Mucosa of stomach (tissue), 1 donor: ENCODE data around the gene NIPBL.
"Not testable (repeated sequence)": the region's sequence is repeated elsewhere in the genome, so short reads cannot be mapped to it uniquely, and the experiment has no call there.

Source experiments
- H3K27me3 ChIP-seq: one replicate; pipeline ENCODE4 v1.7.0; 2013; ENCODE audit warnings: mild to moderate bottlenecking, low read length; ENCODE audit not compliant: control insufficient read depth, insufficient read depth
- H3K36me3 ChIP-seq: one replicate; pipeline ENCODE4 v1.7.0; 2013; ENCODE audit warnings: low read length; ENCODE audit not compliant: control insufficient read depth, insufficient read depth
- H3K4me1 ChIP-seq: one replicate; pipeline ENCODE4 v1.7.0; 2013; ENCODE audit warnings: mild to moderate bottlenecking, low read length; ENCODE audit not compliant: control insufficient read depth, insufficient read depth
- H3K4me3 ChIP-seq: one replicate; pipeline ENCODE4 v1.7.0; 2013; ENCODE audit warnings: low read length
- H3K9ac ChIP-seq: one replicate; pipeline ENCODE4 v1.7.0; 2013; ENCODE audit warnings: mild to moderate bottlenecking, low read length, moderate library complexity
- H3K9me3 ChIP-seq: one replicate; pipeline ENCODE4 v1.7.0; 2013; ENCODE audit warnings: mild to moderate bottlenecking, low read length, moderate library complexity; ENCODE audit not compliant: control insufficient read depth
- donor health status: Pancreatic carcinoma.

NIPBL gene

DNA sequence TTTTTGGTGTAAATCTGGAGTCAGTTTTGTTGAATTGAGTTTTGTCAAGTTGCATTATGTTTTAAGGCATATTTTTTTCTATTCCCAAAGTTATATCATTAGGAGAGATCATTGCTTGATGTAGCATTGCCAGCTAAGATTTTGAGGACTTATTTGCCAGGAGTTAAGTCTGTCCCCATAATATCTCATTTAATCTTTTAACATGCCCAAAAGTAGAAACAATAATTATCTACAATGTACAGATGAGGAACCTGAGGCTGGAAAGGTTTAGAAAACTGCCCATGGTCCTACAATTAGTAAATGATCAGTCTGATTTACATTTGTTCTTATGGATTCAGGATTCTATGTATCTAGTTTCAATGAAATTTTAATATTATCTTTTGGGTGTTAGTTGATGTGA is 4.7 kb downstream of the NIPBL start:
- Histone ChIP-seq H3K4me1 (peaks cover 13% of the 10 kb centered on the region), H3K9me3 (no peaks in the 10 kb centered on the region), H3K4me3 (no peak overlapping the region), H3K9ac (no peak overlapping the region), H3K27me3 (no peaks in the 10 kb centered on the region), H3K36me3 (no peaks in the 10 kb centered on the region)

DNA sequence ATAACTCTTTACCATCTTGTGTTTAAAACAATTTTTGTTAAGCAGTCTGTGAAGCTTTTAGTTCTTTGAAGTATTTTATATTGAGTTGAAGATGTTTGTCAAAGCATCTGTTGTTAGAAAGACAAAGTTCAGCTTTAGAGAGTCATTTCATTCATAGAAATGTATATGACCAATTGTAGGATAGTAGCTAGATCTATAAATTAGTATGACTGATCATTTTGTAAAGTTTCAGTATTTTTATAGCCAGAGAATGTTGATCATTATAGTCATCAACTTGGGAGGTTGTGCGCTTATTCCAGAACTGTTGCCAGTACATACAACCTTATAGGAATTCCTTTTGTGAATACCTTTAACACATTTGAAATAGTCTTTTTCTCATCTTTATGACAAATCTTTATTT is 5.2 kb downstream of the NIPBL start:
- peaks cover 13% of the 10 kb centered on the region for H3K4me1 ChIP-seq

DNA sequence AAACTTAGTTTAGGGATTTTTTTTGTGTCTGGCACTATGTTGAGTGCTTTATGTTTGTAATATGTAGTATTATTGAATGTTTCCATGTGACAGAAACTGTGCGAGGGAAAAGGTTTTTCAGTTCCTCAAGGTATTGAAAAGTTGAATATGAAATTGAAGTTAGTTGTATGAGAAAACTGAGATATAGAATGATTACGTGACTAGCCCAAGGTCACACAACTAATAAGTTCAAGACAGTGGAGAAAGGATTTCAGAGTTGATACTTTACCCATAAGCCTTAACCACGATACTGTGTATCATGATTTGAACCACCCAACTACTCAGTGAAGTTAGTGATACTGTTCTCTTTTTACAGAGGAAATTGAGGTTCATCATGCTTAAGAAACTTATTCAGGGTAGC is 5.7 kb downstream of the NIPBL start:
- H3K4me3 ChIP-seq, result no peak overlapping the region
- peaks cover 16% of the 10 kb centered on the region for H3K4me1 ChIP-seq
- no peaks in the 10 kb centered on the region for H3K36me3 ChIP-seq
- H3K27me3 ChIP-seq, result no peaks in the 10 kb centered on the region
- no peak overlapping the region for H3K9ac ChIP-seq
- H3K9me3 ChIP-seq, result no peaks in the 10 kb centered on the region

More for the DNA sequence above, 5.2 kb downstream of the NIPBL start:
- H3K9me3 ChIP-seq, result no peaks in the 10 kb centered on the region
- no peaks in the 10 kb centered on the region for H3K27me3 ChIP-seq
- H3K4me3 ChIP-seq, result no peak overlapping the region
- no peak overlapping the region for H3K9ac ChIP-seq
- no peaks in the 10 kb centered on the region for H3K36me3 ChIP-seq

DNA sequence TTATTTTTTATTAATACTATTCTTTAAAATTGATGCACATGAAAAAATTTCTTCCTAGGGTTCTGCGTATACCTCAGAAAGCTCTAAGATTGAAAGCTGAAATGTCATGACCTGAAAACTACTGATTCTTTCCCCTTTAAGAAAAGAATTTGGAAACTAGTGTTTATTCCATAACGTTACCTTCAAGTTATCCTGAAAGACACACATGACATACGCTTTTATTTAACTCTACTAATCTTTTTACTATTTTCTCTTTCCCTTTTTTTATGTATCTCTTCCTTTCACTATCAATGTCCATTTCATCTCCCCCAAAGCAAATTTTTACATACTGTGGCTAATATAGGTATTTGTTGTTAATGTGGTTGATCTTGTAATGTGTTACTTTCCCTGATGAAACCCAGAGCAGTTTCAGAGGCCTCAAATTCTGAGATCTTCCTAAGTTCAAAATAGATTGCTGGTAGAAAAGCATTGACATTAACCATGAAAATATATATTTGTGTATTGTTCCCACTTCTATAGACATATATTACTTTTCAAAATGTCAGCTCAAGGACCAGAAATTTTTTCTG is 7.4 kb downstream of the NIPBL start:
- no peaks in the 10 kb centered on the region for H3K27me3 ChIP-seq
- no peaks in the 10 kb centered on the region for H3K36me3 ChIP-seq
- H3K4me3 ChIP-seq, result no peak overlapping the region
- H3K9ac ChIP-seq, result no peak overlapping the region
- no peaks in the 10 kb centered on the region for H3K9me3 ChIP-seq
- H3K4me1 ChIP-seq, result peaks cover 18% of the 10 kb centered on the region

DNA sequence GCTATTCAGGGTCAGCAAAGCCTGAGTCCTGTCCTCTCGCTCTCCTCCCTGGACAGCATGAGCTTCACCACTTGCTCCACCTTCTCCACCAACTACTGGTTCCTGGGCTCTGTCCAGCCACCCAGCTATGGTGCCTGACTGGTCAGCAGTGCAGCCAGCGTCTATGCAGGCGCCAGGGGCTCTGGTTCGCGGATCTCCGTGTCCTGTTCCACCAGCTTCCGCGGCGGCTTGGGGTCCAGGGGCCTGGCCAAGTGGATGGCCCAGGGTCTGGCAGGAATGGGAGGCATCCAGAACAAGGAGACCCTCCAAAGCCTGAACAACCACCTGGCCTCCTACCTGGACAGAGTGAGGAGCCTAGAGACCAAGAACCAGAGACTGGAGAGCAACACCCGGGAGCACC is 8.6 kb downstream of the NIPBL start:
- no peaks in the 10 kb centered on the region for H3K36me3 ChIP-seq
- H3K9ac ChIP-seq, result no peak overlapping the region
- no peak overlapping the region for H3K4me3 ChIP-seq
- no peaks in the 10 kb centered on the region for H3K9me3 ChIP-seq
- H3K4me1 ChIP-seq, result peaks cover 18% of the 10 kb centered on the region
- H3K27me3 ChIP-seq, result no peaks in the 10 kb centered on the region

DNA sequence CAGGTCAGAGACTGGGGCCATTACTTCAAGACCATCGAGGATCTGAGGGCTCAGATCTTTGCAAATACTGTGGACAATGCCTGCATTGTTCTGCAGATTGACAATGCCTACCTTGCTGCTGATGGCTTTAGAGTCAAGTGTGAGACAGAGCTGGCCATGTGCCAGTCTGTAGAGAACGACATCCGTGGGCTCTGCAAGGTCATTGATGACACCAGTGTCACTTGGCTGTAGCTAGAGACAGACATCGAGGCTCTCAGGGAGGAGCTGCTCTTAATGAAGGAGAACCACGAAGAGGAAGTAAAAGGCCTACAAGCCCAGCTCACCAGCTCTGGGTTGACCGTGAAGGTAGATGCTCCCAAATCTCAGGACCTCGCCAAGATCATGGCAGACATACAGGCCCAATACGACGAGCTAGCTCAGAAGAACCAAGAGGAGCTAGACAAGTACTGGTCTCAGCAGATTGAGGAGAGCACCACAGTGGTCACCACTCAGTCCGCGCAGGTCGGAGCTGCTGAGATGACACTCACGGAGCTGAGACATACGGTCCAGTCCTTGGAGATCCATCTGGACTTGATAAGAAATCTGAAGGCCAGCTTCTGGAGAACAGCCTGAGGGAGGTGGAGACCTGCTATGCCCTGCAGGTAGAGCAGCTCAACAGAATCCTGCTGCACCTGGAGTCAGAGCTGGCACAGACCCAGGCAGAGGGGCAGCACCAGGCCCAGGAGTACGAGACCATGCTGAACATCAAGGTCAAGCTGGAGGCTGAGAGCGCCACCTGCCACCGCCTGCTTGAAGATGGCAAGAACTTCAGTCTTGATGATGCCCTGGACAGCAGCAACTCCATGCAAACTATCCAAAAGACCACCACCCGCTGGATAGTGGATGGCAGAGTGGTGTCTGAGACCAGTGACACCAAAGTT is 9.3 kb downstream of the NIPBL start:
- no peaks in the 10 kb centered on the region for H3K9me3 ChIP-seq
- peaks cover 12% of the 10 kb centered on the region for H3K4me1 ChIP-seq
- H3K9ac ChIP-seq, result no peak overlapping the region
- H3K36me3 ChIP-seq, result no peaks in the 10 kb centered on the region
- no peaks in the 10 kb centered on the region for H3K27me3 ChIP-seq
- H3K4me3 ChIP-seq, result no peak overlapping the region

DNA sequence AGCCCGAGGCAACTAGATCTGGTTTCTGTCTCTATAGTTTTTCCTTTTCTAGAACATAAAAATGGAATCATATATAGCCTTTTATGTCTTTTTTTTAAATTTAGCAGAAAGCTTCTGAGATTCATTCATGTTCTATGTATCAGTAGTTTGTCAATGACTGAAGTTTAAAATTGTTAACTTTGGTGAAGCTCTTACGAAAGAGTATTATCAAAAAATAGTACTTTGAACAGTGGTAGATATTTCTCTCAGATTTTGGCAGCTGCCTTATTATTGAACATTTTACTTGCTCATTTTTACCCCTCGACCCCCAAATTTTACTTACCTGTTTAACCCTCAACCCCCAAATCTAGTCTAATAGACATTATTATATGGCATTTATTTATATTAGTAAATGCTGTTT is 10.2 kb downstream of the NIPBL start:
- Histone ChIP-seq H3K9me3 (no peaks in the 10 kb centered on the region), H3K27me3 (no peaks in the 10 kb centered on the region), H3K36me3 (no peaks in the 10 kb centered on the region), H3K4me3 (no peak overlapping the region), H3K4me1 (peaks cover 5% of the 10 kb centered on the region), H3K9ac (no peak overlapping the region)

DNA sequence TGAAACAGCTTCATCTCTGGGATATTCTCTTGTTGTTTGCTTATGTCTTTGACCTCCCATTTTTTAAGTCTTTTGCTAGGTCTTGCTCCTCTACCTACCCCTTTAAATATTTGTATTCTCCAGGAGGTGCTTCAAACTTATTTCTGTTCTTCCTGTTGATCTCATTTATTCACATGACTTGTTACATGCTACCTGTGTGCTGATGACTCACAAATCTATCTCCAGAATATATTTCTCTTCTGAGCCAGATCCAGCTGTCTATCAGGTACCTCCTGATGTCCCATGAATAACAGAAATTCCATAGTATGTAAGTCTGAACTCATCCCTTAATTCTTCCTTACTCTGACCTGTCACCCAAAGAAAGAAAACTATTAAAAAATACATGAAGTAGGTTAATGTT is 11.0 kb downstream of the NIPBL start:
- no peaks in the 10 kb centered on the region for H3K9me3 ChIP-seq
- H3K27me3 ChIP-seq, result no peaks in the 10 kb centered on the region
- H3K36me3 ChIP-seq, result no peaks in the 10 kb centered on the region
- H3K9ac ChIP-seq, result no peak overlapping the region
- H3K4me3 ChIP-seq, result no peak overlapping the region
- peaks cover 5% of the 10 kb centered on the region for H3K4me1 ChIP-seq

DNA sequence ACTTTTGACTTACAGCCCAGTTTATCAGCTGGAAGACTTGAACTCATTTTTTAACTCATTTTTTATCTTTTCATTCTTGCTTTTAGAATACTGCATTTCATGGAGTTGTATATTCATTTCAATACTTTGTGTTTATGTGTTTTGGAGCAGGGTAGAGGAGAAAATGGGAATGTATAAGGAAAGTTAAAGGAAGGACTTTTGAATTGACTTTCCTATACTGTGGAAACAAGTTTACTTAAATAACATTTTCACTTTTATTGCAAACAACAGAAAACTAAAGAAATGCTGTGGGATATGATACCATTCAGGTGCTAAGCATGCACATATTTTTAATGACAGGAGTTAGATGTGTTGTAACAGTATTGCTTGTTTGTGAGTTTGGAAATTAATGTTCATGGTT is 11.7 kb downstream of the NIPBL start:
- H3K4me3 ChIP-seq, result no peak overlapping the region
- H3K9ac ChIP-seq, result no peak overlapping the region
- H3K27me3 ChIP-seq, result no peaks in the 10 kb centered on the region
- no peaks in the 10 kb centered on the region for H3K36me3 ChIP-seq
- H3K9me3 ChIP-seq, result no peaks in the 10 kb centered on the region
- H3K4me1 ChIP-seq, result peaks cover 5% of the 10 kb centered on the region

DNA sequence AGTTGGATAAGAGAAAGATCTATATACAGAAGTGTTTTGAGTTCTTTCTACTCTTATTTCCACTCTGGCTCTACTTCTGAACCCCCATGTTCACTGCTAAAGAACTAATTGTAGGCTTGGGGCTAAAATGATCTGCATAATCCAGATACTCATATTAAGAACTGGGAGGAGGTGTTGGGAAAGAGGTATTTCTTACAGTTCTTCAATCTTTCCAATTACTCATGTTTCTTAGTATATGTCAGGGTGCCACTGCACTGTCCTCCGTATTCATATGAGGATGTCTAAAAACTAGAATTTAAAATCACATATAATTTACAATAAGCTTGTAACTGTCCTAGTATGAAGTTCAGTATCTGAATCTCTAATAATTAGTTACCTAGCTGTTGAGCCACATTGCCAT is 12.7 kb downstream of the NIPBL start:
- Histone ChIP-seq H3K36me3 (no peaks in the 10 kb centered on the region), H3K9ac (no peak overlapping the region), H3K4me3 (no peak overlapping the region), H3K9me3 (no peaks in the 10 kb centered on the region), H3K4me1 (peaks cover 5% of the 10 kb centered on the region), H3K27me3 (no peaks in the 10 kb centered on the region)

DNA sequence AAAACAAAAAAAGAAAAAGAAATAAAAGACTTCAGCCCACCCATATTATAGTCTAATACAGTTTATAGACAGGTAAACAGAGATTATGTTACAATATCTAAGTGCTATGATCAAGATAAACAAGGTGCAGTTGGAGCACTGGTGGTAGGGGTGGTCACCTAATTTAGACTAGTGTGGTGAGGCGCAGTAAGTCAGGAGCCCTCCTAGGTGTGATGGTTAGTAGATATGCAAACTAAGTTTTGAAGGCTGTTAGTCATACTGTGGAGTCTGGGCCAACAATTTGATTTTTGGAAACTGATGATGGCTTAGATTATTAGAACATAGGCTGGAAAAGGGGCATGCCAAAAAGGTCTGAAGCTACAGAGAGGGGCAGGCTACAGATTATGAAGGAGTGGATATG is 14.7 kb downstream of the NIPBL start:
- Histone ChIP-seq H3K4me3 (no peak overlapping the region), H3K9me3 (no peaks in the 10 kb centered on the region), H3K36me3 (no peaks in the 10 kb centered on the region), H3K27me3 (no peaks in the 10 kb centered on the region), H3K4me1 (peaks cover 5% of the 10 kb centered on the region), H3K9ac (no peak overlapping the region)

DNA sequence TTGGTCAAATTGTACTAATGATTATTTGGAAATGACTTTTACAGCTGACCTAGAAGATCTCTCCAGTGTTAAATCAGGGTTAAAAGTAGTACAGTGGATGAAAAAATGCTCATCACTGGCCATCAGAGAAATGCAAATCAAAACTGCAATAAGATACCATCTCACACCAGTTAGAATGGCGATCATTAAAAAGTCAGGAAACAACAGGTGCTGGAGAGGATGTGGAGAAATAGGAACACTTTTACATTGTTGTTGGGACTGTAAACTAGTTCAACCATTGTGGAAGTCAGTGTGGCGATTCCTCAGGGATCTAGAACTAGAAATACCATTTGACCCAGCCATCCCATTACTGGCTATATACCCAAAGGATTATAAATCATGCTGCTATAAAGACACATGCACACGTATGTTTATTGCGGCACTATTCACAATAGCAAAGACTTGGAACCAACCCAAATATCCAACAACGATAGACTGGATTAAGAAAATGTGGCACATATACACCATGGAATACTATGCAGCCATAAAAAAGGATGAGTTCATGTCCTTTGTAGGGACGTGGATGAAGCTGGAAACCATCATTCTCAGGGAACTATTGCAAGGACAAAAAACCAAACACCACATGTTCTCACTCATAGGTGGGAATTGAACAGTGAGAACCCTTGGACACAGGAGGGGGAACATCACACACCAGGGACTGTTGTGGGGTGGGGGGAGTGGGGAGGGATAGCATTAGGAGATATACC is 15.7 kb downstream of the NIPBL start:
- not testable (repeated sequence) for H3K4me1 ChIP-seq, H3K9me3 ChIP-seq, H3K9ac ChIP-seq, H3K27me3 ChIP-seq, H3K4me3 ChIP-seq, H3K36me3 ChIP-seq
